Measurements from ENCODE around the gene SPEN.
"Not testable (repeated sequence)": the region's sequence is repeated elsewhere in the genome, so short reads cannot be mapped to it uniquely, and the experiment has no call there.

The SPEN gene

DNA sequence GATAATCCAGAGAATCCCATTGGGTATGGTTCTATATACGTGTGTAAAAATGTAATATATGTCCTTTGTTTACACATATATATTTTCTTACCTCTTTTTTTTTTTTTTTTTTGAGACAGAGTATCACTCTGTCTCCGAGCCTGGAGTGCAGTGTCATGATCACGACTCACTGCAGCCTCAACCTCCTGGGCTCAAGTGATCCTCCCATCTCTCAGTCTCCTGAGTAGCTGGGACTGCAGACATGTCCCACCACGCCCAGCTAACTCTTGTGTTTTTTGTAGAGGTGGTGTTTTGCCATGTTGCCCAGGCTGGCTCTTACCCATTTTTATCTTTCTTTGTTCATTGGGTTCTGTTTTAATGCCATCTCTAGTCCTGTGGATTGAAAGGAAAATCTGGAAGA, 68.9 kb downstream of the SPEN start:
- TF ChIP-seq EZH2phosphoT487 (IDR thresholded peaks at IDR 0.05; ENCODE audit: borderline replicate concordance), result no peak
- TF ChIP-seq, protein P1, sequence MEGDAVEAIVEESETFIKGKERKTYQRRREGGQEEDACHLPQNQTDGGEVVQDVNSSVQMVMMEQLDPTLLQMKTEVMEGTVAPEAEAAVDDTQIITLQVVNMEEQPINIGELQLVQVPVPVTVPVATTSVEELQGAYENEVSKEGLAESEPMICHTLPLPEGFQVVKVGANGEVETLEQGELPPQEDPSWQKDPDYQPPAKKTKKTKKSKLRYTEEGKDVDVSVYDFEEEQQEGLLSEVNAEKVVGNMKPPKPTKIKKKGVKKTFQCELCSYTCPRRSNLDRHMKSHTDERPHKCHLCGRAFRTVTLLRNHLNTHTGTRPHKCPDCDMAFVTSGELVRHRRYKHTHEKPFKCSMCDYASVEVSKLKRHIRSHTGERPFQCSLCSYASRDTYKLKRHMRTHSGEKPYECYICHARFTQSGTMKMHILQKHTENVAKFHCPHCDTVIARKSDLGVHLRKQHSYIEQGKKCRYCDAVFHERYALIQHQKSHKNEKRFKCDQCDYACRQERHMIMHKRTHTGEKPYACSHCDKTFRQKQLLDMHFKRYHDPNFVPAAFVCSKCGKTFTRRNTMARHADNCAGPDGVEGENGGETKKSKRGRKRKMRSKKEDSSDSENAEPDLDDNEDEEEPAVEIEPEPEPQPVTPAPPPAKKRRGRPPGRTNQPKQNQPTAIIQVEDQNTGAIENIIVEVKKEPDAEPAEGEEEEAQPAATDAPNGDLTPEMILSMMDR (conservative IDR thresholded peaks at IDR 0.05; ENCODE audit: low read length), result no peak
- no peak overlapping the region for H3K4me3 ChIP-seq (ENCODE audit: low read length, poor library complexity, severe bottlenecking)
- H4K20me1 ChIP-seq (ENCODE audit: insufficient read depth, low read length, poor library complexity, severe bottlenecking), result no peaks in the 10 kb centered on the region
- H3K79me2 ChIP-seq (ENCODE audit: insufficient read depth, low read length), result peaks cover 17% of the 10 kb centered on the region
- H3K9ac ChIP-seq (ENCODE audit: low read depth, low read length, poor library complexity, severe bottlenecking), result no peak overlapping the region
- H3K27me3 ChIP-seq (ENCODE audit: insufficient read depth, low read length, poor library complexity, severe bottlenecking), result no peaks in the 10 kb centered on the region
- no peaks in the 10 kb centered on the region for H3K9me2 ChIP-seq (replicated peaks; ENCODE audit: low read depth, low read length)
- H3K4me1 ChIP-seq (ENCODE audit: insufficient read depth, low read length, poor library complexity, severe bottlenecking), result no peaks in the 10 kb centered on the region
- H3F3A ChIP-seq (ENCODE audit: low read depth), result no peaks in the 10 kb centered on the region
- H2AFZ ChIP-seq (ENCODE audit: low read length), result no peak overlapping the region
- H3K36me3 ChIP-seq (ENCODE audit: insufficient read depth, low read length), result peaks cover 94% of the 10 kb centered on the region
- H3K9me3 ChIP-seq (ENCODE audit: insufficient read depth, low read depth, low read length), result no peaks in the 10 kb centered on the region
- H3K4me2 ChIP-seq (ENCODE audit: low read depth, low read length, poor library complexity, severe bottlenecking), result no peak overlapping the region

DNA sequence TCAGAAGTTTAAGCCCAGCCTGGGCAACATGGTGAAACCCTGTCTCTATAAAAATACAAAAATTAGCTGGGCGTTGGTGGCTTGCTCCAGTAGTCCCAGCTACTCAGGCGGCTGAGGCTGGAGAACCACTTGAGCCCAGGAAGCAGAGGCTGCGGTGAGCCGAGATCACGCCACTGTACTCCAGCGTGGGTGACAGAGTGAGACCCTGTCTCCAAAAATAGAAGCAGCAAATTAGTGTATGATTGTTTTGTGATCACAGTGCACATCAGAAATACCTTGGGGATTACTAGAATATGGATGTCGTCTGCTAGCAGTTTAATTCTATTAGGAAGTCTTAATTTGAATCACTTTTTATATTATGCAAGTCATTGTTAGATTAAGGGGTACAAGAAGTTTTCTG, 69.4 kb downstream of the SPEN start:
- H3K4me2 ChIP-seq (ENCODE audit: low read depth, low read length, poor library complexity, severe bottlenecking), result no peak overlapping the region

DNA sequence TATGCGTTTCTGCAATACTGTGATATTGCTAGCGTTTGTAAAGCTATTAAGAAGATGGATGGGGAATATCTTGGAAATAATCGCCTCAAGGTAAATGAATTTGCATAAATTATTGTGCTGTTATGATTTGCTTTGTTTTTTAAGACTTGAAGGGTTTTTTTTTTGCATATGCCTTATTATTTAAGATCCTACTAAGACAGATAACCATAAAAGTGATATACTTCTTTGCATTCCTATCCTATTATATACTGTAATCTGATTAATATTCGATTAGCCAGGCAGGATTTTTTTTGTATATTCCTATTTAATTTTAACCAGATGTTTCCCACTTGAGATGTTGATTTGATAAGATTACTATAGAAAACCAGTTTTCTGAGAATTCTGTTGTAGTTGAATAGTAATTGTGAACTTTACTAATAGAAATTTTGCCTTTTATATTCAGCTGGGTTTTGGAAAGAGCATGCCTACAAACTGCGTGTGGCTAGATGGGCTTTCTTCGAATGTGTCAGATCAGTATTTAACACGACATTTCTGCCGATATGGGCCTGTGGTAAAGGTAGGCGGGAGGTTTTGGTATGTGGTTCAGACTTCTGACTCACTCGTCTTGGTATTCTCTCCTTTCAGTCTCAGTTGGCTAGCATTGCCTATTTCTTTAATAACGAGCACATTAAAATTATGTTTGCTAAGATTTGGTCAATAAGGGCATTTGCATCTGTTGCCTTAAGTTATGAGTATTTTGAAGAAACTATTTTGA, 71.6 kb downstream of the SPEN start:
- Histone ChIP-seq H3F3A (ENCODE audit: low read depth) (no peaks in the 10 kb centered on the region), H3K4me3 (ENCODE audit: low read length, poor library complexity, severe bottlenecking) (no peak overlapping the region), H3K9ac (ENCODE audit: low read depth, low read length, poor library complexity, severe bottlenecking) (no peak overlapping the region), H3K4me2 (ENCODE audit: low read depth, low read length, poor library complexity, severe bottlenecking) (no peak overlapping the region), H3K9me3 (ENCODE audit: insufficient read depth, low read depth, low read length) (no peaks in the 10 kb centered on the region), H3K27me3 (ENCODE audit: insufficient read depth, low read length, poor library complexity, severe bottlenecking) (no peaks in the 10 kb centered on the region), H3K9me2 (replicated peaks; ENCODE audit: low read depth, low read length) (no peaks in the 10 kb centered on the region), H3K4me1 (ENCODE audit: insufficient read depth, low read length, poor library complexity, severe bottlenecking) (no peaks in the 10 kb centered on the region), H4K20me1 (ENCODE audit: insufficient read depth, low read length, poor library complexity, severe bottlenecking) (no peaks in the 10 kb centered on the region), H2AFZ (ENCODE audit: low read length) (no peak overlapping the region), H3K36me3 (ENCODE audit: insufficient read depth, low read length) (peaks cover 93% of the 10 kb centered on the region), H3K79me2 (ENCODE audit: insufficient read depth, low read length) (peaks cover 11% of the 10 kb centered on the region)
- TF ChIP-seq EZH2phosphoT487 (IDR thresholded peaks at IDR 0.05; ENCODE audit: borderline replicate concordance), result no peak
- TF ChIP-seq, protein P1 (conservative IDR thresholded peaks at IDR 0.05; ENCODE audit: low read length), result no peak

More for the DNA sequence above, 69.4 kb downstream of the SPEN start:
- no peaks in the 10 kb centered on the region for H4K20me1 ChIP-seq (ENCODE audit: insufficient read depth, low read length, poor library complexity, severe bottlenecking)
- H3K4me3 ChIP-seq (ENCODE audit: low read length, poor library complexity, severe bottlenecking), result no peak overlapping the region
- peaks cover 95% of the 10 kb centered on the region for H3K36me3 ChIP-seq (ENCODE audit: insufficient read depth, low read length)
- no peak overlapping the region for H3K9ac ChIP-seq (ENCODE audit: low read depth, low read length, poor library complexity, severe bottlenecking)
- H2AFZ ChIP-seq (ENCODE audit: low read length), result no peak overlapping the region
- H3K79me2 ChIP-seq (ENCODE audit: insufficient read depth, low read length), result peaks cover 16% of the 10 kb centered on the region
- no peaks in the 10 kb centered on the region for H3K9me2 ChIP-seq (replicated peaks; ENCODE audit: low read depth, low read length)
- H3F3A ChIP-seq (ENCODE audit: low read depth), result no peaks in the 10 kb centered on the region
- H3K9me3 ChIP-seq (ENCODE audit: insufficient read depth, low read depth, low read length), result no peaks in the 10 kb centered on the region
- TF ChIP-seq EZH2phosphoT487 (IDR thresholded peaks at IDR 0.05; ENCODE audit: borderline replicate concordance), result no peak
- H3K27me3 ChIP-seq (ENCODE audit: insufficient read depth, low read length, poor library complexity, severe bottlenecking), result no peaks in the 10 kb centered on the region
- no peaks in the 10 kb centered on the region for H3K4me1 ChIP-seq (ENCODE audit: insufficient read depth, low read length, poor library complexity, severe bottlenecking)

DNA sequence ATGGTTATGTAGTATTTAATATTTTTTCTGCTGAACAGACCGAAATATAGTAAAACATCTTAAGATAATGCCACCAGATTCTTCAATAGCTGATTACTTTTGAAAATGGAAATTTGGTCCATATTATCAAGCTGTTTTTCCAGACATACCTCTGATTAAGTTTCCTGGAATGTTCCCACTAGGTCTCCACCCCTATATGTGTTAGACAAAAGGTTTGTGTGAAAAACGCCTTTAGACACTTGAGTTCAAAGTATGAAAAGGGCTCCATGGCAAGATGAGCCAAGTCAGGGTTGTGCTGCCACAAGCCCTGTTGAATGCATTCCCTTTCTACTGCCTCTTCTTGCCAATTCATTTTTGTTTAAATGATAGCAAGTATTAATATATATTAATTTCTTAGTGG, 75.7 kb downstream of the SPEN start:
- Histone ChIP-seq H3K4me3 (ENCODE audit: low read length, poor library complexity, severe bottlenecking) (no peak overlapping the region), H3K9me3 (ENCODE audit: insufficient read depth, low read depth, low read length) (no peaks in the 10 kb centered on the region), H3K4me1 (ENCODE audit: insufficient read depth, low read length, poor library complexity, severe bottlenecking) (no peaks in the 10 kb centered on the region), H4K20me1 (ENCODE audit: insufficient read depth, low read length, poor library complexity, severe bottlenecking) (no peaks in the 10 kb centered on the region), H3K79me2 (ENCODE audit: insufficient read depth, low read length) (no peaks in the 10 kb centered on the region), H3K9me2 (replicated peaks; ENCODE audit: low read depth, low read length) (no peaks in the 10 kb centered on the region), H3K9ac (ENCODE audit: low read depth, low read length, poor library complexity, severe bottlenecking) (no peak overlapping the region), H2AFZ (ENCODE audit: low read length) (no peak overlapping the region), H3F3A (ENCODE audit: low read depth) (no peaks in the 10 kb centered on the region), H3K27me3 (ENCODE audit: insufficient read depth, low read length, poor library complexity, severe bottlenecking) (no peaks in the 10 kb centered on the region), H3K4me2 (ENCODE audit: low read depth, low read length, poor library complexity, severe bottlenecking) (no peak overlapping the region), H3K36me3 (ENCODE audit: insufficient read depth, low read length) (peaks cover 92% of the 10 kb centered on the region)
- TF ChIP-seq, protein P1 (conservative IDR thresholded peaks at IDR 0.05; ENCODE audit: low read length), result no peak
- TF ChIP-seq EZH2phosphoT487 (IDR thresholded peaks at IDR 0.05; ENCODE audit: borderline replicate concordance), result no peak

DNA sequence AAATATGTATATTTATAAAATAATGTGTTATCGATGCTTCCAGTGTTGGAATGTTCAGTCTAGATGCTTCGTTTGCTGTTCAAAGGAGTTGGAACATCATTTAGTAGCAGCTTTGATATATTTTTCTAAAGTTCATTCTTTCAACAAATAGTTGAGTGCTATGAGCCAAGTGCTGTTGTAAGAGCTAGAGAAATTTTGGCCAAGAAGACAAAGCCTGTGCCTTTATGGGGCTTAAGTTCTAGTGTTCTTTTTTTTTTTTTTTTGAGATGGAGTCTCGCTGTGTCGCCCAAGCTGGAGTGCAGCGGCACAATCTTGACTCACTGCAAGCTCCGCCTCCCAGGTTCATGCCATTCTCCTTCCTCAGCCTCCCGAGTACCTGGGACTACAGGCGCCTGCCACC, 78.9 kb downstream of the SPEN start:
- peaks cover 95% of the 10 kb centered on the region for H3K36me3 ChIP-seq (ENCODE audit: insufficient read depth, low read length)
- not testable (repeated sequence) for H3K27me3 ChIP-seq (ENCODE audit: insufficient read depth, low read length, poor library complexity, severe bottlenecking); H3K79me2 ChIP-seq (ENCODE audit: insufficient read depth, low read length); H3K4me3 ChIP-seq (ENCODE audit: low read length, poor library complexity, severe bottlenecking); H3K4me1 ChIP-seq (ENCODE audit: insufficient read depth, low read length, poor library complexity, severe bottlenecking); H3K9me3 ChIP-seq (ENCODE audit: insufficient read depth, low read depth, low read length); H3K4me2 ChIP-seq (ENCODE audit: low read depth, low read length, poor library complexity, severe bottlenecking); H3K9me2 ChIP-seq (replicated peaks; ENCODE audit: low read depth, low read length); H3F3A ChIP-seq (ENCODE audit: low read depth); H2AFZ ChIP-seq (ENCODE audit: low read length); H4K20me1 ChIP-seq (ENCODE audit: insufficient read depth, low read length, poor library complexity, severe bottlenecking); H3K9ac ChIP-seq (ENCODE audit: low read depth, low read length, poor library complexity, severe bottlenecking)
